Type B pancreatic cell (in vitro differentiated cells): ENCODE data around the gene ARHGEF7. TPM values are rescaled to one million over a fixed set of nuclear protein-coding genes. Genes with fewer than 3 reads are reported as not detected.

Experiments
- DNase-seq: peaks from one replicate; pipeline ENCODE4 v3.0.0; 2021; ENCODE audit warnings: mixed read lengths; ENCODE audit not compliant: unreplicated experiment; ENCODE audit errors: extremely low spot score
- H3K27ac Mint-ChIP-seq: 2 replicates; pipeline ENCODE4 v1.8.0; 2021; ENCODE audit warnings: mild to moderate bottlenecking, mixed read lengths
- H3K27me3 Mint-ChIP-seq: 2 replicates; pipeline ENCODE4 v1.8.0; 2021; ENCODE audit warnings: mixed read lengths
- H3K36me3 Mint-ChIP-seq: 2 replicates; pipeline ENCODE4 v1.8.0; 2021; ENCODE audit warnings: mixed read lengths
- H3K4me1 Mint-ChIP-seq: one replicate; pipeline ENCODE4 v1.8.0; 2021; ENCODE audit warnings: mixed read lengths; ENCODE audit not compliant: unreplicated experiment
- H3K4me3 Mint-ChIP-seq: 2 replicates; pipeline ENCODE4 v1.8.0; 2021; ENCODE audit warnings: mild to moderate bottlenecking, mixed read lengths
- H3K9me3 Mint-ChIP-seq: 2 replicates; pipeline ENCODE4 v1.8.0; 2021; ENCODE audit warnings: mixed read lengths
- CTCF ChIP-seq: fragments of 200-600 bp; sonication (generic); conservative IDR thresholded peaks from 2 replicates; pipeline ENCODE4 v1.5.0; 2021; ENCODE audit warnings: antibody characterized with exemption, mild to moderate bottlenecking
- total RNA-seq: library from RNA; stranded (reverse); gene quantifications from 2 replicates; pipeline ENCODE4 v1.2.1, GENCODE V29; 2021; ENCODE audit warnings: low replicate concordance

The ARHGEF7 gene
- total RNA-seq, 1 donor from 2014 or later = 103 TPM

- Mint-ChIP-seq H3K27me3 (no peaks in the 10 kb centered on the region), H3K36me3 (peaks cover 6% of the 10 kb centered on the region), H3K27ac (no peak overlapping the region)
These were observed 229.5 kb downstream of the ARHGEF7 start for GRCh38 chr13:111344471-111345191.

GRCh38 chr13:111345682-111346081, 230.6 kb downstream of the ARHGEF7 start:
- H3K27me3 Mint-ChIP-seq = no peaks in the 10 kb centered on the region
- H3K36me3 Mint-ChIP-seq = peaks cover 6% of the 10 kb centered on the region
- no peak overlapping the region for H3K4me3 Mint-ChIP-seq
- H3K4me1 Mint-ChIP-seq = no peaks in the 10 kb centered on the region
- no peak overlapping the region for H3K27ac Mint-ChIP-seq
- DNase-seq = no peak
- H3K9me3 Mint-ChIP-seq = no peaks in the 10 kb centered on the region
- TF ChIP-seq CTCF = no peak

More at GRCh38 chr13:111344471-111345191, 229.5 kb downstream of the ARHGEF7 start:
- DNase-seq = no peak
- no peaks in the 10 kb centered on the region for H3K9me3 Mint-ChIP-seq
- H3K4me3 Mint-ChIP-seq = no peak overlapping the region
- H3K4me1 Mint-ChIP-seq = no peaks in the 10 kb centered on the region
- peak; percentile 64 for TF ChIP-seq CTCF

- Mint-ChIP-seq H3K9me3 (no peaks in the 10 kb centered on the region), H3K36me3 (peaks cover 6% of the 10 kb centered on the region), H3K27me3 (no peaks in the 10 kb centered on the region), H3K4me3 (no peak overlapping the region), H3K4me1 (no peaks in the 10 kb centered on the region), H3K27ac (no peak overlapping the region)
- no peak for DNase-seq
- no peak for TF ChIP-seq CTCF
These were observed 231.1 kb downstream of the ARHGEF7 start for GRCh38 chr13:111346101-111346680.

GRCh38 chr13:111347438-111347837, 232.3 kb downstream of the ARHGEF7 start:
- Mint-ChIP-seq H3K27ac (no peak overlapping the region), H3K36me3 (peaks cover 6% of the 10 kb centered on the region)

GRCh38 chr13:111353508-111353907, 238.4 kb downstream of the ARHGEF7 start:
- Mint-ChIP-seq H3K4me3 (no peak overlapping the region), H3K4me1 (no peaks in the 10 kb centered on the region), H3K36me3 (no peaks in the 10 kb centered on the region), H3K9me3 (no peaks in the 10 kb centered on the region), H3K27me3 (peaks cover 8% of the 10 kb centered on the region), H3K27ac (no peak overlapping the region)
- DNase-seq = no peak
- no peak for TF ChIP-seq CTCF

More at GRCh38 chr13:111347438-111347837, 232.3 kb downstream of the ARHGEF7 start:
- H3K4me3 Mint-ChIP-seq = no peak overlapping the region
- no peaks in the 10 kb centered on the region for H3K9me3 Mint-ChIP-seq
- TF ChIP-seq CTCF = no peak
- no peak for DNase-seq
- no peaks in the 10 kb centered on the region for H3K27me3 Mint-ChIP-seq
- no peaks in the 10 kb centered on the region for H3K4me1 Mint-ChIP-seq
